GM19328 (cell line): ENCODE results near the gene TSPO.

Experiments
- ATAC-seq: cut with Tn5 transposase; IDR thresholded peaks from one replicate; pipeline ENCODE4 v1.9.1; 2021; ENCODE audit warnings: mild to moderate bottlenecking, moderate library complexity; ENCODE audit not compliant: unreplicated experiment

TSPO gene

DNA sequence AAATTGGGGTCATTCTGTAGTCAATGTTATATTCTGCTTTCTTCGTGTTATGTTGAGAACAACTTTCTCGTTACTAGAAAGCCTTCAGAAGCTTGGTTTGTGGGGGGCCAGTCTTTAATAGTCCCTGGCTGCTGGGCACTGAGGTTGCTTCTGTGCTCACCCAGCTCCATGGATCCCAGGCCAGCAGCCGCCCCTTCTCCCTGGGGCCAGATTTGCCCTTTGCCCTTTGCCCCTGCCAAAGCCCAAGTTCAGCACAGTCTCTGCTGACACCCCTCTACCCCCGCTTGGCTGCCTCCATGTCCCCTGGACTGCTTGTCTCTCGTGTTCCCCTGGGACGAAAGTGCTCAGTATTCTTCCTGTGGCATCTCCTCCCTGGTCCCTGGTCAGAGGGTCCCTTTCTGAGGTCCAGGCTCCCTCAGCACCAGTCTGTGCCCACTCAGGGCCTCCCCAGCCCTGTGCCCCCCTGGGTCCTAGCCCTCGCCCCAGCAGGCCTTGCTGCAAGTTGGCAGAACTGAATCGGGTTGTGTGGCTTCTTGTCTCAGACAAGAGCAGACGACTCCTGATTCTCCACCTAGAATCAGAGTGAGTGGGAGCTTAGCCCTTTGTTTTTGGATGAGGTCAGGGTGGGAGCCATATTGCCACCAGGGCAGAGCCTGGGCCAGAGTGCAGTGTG, 6.7 kb downstream of the TSPO start:
- ATAC-seq, result no peak

DNA sequence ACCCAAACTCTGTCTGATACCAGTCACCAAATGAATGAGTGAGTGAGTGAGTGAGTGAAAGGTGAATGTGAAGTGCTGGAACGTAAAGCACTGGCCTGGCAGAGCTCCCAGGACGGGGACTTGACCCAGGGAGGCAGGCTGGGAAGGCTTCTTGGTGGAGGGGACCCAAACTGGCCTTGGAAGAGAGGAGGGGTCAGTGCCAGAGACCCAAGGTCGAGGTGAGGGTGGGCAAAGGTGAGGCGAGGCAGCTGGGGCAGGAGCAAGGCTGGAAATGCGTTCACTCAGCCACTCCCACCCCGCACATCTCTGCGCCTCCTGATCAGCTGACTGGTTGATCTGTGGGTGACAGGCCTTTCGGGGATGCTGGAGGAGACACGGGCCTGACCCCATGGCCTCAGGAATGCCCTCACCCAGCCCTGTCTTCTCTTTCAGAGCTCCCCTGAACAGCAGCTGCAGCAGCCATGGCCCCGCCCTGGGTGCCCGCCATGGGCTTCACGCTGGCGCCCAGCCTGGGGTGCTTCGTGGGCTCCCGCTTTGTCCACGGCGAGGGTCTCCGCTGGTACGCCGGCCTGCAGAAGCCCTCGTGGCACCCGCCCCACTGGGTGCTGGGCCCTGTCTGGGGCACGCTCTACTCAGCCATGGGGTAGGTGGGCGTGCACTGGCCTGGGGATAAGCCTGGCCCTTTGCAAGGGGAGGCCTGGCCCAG, 7.6 kb downstream of the TSPO start:
- no peak for ATAC-seq

DNA sequence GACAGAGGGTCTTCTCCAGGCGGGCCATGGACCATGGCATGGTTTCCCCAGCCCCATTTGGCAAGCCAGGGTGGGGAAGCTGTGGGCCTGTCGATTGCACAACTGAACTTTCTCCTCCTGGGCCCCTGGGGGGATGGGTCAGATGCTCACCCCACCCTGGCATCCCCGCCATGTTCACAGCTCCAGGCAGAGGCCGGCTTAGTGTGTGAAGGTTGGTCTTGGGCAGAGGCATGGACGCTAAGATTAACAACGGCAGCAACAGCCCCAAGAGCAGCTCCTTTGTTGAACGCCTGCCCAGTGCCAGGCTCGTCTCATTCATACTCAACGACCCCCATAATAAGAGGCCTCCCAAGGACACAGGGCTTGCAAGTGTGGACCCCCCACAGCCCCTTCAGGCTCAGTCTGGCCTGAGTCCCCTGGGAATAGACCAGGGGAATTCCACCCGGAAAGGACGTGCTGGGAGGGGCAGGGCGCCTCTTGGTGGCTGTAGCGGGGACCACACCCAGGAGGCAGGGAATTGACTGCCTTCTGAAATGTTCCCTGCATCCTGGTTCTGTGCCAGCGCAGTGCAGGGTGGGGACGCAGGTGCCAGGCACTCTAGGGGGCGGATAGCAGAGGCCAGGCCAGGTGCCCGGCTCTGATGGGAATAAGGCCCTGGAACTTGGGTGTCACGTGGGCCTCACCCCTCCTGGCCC, 8.3 kb downstream of the TSPO start:
- ATAC-seq, result no peak

DNA sequence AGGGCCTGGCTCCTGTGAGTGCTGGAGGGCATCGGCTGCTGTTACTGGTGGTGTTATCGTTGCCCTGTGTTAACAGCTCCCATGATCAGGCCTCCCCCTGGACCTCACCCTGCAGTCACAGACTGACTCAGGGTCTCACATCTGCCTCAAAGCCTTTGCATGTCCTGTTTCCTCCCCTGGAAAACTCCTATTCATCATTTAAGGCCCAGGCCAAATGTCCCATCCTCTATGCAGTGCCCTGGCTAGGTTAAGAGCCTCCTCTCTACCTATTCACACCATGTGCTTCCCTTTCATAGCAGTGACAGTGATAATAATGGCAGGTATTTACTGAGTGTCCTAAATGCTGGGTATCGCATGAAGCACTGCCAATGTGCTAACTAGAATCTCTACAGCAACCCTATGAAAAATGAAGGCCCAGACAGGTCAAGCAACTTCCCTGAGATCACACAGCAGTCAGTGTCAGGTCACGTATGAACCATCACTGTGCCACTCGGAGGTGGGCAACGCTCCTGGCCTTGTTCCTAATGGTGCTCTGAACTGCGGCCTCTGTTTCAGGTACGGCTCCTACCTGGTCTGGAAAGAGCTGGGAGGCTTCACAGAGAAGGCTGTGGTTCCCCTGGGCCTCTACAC, 9.3 kb downstream of the TSPO start:
- ATAC-seq, result no peak

DNA sequence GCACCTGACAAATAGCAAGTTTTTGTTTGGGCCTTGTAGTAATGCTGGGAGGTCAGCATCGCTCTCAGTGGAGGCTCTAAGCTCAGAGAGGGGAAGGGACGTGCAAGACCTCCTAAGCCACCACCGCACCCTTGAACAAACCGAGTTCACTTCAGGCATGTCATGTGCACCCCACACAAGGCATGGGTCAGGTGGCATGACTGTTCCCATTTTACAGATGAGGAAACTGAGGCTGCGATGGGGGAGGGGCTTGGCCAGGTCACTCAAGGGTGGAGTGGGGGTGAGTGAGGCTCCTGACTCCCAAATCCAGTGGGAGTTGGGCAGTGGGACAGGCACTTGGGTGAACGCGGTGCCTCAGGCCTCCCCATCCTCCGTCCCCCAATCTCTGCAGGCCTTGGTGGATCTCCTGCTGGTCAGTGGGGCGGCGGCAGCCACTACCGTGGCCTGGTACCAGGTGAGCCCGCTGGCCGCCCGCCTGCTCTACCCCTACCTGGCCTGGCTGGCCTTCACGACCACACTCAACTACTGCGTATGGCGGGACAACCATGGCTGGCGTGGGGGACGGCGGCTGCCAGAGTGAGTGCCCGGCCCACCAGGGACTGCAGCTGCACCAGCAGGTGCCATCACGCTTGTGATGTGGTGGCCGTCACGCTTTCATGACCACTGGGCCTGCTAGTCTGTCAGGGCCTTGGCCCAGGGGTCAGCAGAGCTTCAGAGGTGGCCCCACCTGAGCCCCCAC, 11.2 kb downstream of the TSPO start:
- no peak for ATAC-seq

DNA sequence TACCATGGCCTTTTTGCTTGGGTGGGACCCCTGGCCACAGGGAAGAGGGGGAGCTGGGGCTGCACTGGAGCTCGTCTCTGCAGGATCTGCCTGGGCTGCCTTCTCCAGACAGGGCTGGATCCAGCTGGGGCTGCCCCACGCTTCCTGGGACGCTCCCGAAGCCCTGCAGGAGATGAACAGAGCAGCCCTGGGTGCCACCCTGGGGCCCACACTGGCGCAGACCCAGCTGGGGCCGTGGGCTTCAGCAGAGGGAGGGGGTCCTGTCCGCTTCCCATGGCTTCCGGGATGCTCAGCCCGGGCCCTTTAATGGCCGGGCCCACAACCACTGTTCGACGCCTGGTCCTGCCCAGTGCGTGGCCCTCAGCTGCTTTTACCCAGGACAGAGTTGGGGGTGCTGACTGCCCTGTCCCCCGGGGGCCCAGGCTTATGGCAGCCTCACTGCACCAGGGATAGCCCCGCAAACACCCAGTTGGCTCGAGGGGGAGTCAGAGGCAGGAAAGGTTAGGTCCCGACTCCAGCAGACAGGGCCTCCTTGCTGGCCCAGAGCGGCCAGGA, 12.0 kb downstream of the TSPO start:
- no peak for ATAC-seq

DNA sequence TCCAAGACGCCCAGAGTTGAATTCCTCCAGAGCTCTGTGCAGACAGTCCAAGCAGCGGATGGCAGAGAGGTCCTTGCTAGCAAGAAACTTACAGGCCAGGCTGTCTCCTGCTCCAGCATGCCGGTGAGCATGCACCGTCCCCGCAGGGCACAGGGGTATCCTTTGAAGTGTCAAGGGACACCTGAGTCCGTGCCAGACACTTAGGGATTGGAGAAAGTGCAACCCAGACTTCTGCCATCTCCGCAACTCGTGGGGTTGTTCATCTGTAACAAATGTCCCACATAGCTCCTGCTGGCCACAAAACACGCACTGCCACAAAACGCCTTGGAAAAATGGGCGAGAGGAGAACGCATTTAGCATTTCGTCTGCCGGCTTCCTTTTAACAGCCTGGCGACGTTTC, 13.3 kb downstream of the TSPO start:
- ATAC-seq, result no peak

DNA sequence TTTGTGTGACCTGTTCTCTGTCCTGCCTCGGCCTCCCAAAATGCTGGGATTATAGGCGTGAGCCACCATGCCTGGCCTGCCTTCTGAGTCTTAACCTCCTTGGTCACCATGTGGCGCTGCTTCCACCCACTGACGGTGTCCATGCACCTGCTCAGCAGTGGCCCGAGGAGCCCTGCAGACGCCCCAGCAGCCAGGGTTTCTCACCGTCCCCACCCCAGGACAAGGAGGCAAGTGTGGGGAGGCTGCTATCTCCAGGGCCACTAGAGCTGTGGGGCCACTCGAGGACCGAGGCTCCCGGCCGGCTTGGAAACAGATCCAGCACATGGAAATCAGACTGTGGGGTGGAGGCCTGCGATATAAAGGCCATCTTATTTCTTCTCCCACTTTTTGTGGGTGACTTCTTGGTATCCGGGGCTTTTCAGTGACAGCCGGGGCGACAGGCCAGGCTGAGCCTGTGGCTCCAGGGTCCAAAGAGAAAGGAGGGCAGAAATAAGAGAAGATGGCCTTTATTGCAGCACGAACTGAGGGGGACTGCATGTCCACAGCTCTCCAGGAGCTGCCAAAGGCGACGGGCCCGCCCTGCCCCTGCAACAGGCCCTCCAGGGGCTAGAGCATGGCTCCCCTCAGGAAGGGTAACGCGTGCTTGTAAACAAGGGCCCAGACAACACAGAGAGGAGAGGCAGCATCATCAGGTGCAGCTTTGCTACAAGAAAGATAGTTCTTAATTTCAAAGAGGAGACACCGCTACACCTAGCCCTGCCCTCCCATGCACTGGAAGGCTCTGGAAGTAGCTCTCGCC, 15.0 kb downstream of the TSPO start:
- no peak for ATAC-seq

DNA sequence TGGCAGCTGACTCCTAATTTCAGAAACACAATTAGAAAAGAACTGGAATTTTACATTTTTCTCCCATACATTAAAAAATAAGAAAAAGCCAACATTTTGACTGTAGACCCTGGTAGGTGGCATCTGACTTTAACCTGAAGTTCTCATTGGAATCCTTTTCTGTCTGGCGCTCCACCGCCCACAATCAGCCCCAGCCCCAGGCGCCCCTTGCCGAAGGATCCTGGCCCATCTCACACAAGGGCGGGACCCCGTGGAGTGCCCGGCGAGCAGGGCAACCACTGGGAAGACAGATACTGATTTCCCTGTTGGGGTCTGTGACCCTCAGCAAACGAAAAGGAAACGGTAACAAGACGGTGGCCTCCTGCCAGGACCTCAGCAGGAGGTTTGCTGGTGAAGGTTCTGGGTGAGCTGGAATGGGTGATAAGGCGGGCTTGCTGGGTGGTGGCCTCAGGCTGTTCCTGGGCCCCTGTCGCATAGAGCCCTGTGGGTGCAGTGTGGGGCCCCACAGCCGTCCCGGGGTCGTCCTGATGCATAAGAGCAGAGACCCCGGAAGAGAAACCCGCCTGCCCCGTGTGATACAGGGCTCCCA, 15.7 kb downstream of the TSPO start:
- ATAC-seq, result no peak

DNA sequence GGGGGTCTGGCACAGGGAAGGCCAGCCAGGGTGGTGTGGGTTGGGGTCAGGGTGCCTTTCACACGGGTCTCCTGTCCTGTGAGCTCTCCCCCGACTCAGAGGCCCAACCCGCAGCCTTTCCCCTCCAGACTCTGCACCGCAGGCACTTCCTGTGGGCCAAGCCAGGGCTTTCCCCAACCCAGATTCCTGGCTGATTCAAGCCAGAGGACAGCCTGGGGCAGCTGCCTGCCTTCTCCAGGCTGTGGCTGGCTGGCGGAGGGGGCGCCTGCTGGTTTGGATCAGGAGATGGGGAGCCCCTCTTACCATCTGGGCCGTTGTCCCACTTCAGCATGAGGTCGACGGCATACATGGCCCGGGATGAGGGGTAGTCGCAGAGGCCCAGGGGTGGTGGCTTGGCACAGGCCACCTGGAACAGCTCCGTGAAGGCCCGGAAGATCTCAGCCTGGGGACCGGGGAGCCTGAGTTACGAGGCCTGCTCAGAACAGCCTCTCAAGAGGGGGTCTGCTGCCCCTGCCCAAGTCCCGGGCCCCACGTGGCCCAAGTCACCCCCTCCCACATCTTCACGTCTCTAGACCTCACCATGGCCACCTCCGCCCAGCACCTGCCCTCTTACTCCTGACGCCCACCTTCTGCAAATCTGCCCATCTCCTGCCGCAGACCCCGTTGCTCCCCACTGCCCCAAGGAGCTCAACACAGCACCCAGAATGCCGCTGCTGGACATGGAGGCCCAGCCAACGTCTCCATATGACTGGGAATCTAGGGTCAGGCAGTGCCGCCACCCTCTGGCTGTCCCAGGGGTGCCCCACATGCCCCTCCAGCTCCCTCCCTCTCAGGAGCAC, 17.3 kb downstream of the TSPO start:
- ATAC-seq, result no peak

DNA sequence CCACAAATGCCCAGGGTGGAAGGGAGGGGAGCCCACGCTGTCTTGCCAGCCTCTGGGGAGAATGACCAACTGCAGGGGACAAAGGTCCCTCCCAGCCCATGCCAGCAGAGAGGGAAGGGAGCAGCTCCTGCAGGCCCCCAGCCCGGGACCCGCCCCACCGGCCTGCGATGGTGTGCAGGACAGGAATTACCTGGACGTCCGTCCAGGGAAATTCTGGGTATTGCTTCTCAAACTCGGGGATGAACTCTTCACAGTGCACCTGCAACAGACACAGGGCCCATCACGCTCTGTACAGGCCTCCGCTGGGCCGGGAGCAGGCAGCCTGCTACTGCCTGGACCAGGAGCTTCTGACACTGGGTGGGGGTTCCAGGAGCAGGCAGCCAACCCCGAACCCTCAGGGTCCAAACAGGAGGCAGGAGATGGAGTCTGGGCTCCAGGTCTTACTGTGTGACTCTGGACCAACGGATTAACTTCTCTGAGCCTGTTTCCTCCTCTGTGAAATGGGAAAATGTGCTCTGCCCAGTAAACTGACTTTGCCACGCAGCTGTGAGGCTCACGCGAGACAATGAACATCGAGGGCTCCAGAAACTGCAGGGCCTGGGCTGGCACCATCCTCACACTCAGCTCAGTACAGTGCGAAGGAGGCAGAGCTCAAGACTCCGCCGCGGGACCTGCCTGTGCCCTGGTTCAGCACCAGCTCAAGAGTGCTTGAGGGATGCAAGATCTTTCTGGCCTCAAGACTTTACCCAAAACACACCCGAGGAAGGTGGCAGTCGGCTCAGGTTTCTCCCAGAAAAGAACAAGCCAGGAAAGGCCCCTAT, 18.2 kb downstream of the TSPO start:
- ATAC-seq, result no peak

DNA sequence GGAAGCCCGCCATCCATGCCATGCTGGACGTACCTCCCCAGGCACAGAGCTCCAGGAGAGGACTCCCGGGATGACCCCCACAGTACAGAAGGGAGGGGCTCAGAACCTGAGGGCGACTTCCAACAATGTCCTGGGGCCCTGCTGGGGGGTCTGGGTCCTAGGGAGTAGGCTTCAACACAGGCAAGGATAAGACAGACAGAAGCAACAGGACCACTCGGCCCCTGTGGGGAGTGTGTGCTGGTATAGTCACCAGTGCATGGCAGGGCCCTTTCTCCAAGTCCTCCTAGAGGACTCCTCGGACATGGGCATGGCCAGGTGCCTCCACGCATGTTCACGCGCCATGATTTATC, 18.7 kb downstream of the TSPO start:
- ATAC-seq, result no peak

DNA sequence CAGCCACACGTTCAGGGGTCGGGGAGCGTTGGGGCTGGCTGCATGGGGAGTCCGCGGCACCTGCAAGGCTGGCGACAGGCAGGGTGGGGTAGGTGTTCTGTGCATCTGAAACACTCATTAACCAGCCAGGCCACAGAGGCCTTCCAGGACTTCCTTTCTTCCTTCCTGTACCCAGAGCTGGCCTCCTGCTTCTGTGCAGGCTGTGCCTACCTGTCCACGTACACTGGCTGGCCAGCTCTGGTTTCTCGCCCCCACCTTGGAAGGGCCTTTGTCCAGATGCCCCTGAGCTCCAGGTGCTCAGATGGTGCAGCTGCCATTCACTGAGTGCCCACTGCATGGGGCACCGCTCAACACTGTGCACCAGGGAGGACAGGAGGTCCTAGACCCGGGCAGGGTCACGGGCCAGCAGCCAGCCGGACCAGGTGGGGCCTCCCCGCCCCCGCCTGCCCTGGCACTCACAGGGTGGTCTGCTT, 19.7 kb downstream of the TSPO start:
- no peak for ATAC-seq

DNA sequence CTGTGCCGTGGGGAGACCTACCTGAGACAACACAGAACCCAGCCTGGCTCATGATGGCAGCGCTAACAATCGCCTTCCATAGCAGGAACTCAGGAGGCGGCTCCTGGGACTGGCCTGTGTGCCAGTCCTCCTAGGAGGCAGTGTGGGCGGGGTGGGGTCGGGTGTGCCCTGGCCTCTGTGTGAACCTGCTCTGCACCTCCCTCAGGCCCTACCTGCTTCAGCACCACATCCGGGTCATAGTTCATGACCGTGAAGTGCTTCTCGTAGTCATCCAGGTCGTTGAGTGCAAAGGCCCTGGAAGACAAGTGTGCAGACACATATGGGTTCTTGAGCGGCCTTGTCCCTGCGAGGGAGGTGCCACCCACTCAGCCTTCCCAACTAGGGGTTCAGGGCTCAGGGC, 20.2 kb downstream of the TSPO start:
- ATAC-seq, result no peak

DNA sequence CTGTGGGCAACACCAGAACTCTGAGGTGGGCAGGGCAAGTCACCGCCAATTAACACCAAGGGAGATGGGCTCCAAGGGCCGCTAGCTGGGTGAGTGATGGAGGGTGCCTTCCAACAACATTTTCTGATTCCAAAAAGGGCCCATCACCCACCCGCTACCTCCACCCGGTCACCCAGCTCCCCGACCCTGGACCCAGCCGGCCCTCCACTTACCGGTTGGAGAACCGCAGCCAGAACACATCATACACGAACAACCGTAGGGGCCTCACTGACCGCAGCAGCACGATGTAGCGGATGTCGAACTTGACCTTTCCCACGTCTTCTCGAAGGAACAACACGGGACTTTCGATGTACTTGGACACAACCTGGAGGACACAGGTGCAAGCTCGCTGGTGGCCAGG, 20.8 kb downstream of the TSPO start:
- ATAC-seq, result no peak

DNA sequence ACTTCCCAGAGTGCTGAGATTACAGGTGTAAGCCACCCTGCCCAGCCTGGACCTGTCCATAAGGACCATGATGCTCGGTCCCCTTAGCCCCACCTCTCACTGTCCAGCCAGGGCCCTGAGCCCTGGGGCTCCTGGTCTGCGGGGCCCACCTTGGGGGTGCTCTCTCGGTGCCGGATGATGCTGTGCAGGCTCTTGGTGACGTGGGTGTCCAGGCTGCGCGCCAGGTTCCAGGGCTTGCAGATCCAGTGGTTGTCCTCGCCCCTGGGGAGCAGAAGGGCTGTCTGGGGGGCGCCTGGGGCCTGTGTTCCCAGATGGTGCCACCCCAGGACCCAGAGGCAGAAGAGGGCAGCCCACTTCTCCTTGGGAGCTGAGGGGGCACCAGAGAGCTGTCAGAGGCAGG, 22.2 kb downstream of the TSPO start:
- ATAC-seq, result no peak

DNA sequence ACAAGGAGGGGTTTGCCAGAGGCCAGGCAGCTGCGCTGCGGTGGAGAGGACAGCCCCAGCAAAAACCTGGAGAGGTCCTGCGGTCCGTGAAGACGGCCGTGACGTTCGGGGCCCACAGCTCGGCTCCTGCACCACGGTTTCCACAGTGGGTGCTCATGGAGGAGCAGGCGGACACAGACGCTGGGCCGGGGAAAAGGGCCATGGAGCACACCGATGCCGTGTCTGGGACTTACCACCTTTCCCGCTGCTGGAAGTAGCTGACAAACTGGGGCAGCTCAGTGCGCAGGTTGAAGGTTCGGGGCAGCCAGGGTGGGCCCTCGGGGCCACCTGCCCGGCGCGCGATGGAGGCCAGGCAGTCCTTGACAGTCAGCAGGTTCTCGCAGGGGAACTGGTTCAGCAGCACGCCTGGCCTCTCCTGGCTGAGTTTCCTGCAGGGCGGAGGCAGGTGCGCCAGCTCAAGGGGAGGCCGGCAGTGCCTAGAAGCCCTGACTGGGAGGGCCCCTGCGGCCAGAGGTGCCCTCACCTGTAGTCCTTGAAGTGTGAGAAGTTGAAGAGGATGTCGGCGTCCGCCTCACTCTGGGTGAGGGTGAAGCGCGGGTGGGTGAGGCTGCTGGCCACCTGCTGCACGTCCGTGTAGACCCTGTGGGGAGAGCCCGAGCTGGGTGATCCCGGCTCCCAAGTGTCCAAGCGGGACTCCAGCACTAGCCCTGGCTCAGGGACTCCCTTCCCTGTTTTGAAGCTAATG, 22.8 kb downstream of the TSPO start:
- no peak for ATAC-seq
